SU-DHL-6 (cell line): ENCODE data around the gene SMDT1.

Experiments used
- EZH2phosphoT487 ChIP-seq: fragments of 200-600 bp; sonication (generic), shearing (Covaris generic); conservative IDR thresholded peaks from 2 replicates; pipeline ENCODE4 v1.6.1; 2018; ENCODE audit warnings: mild to moderate bottlenecking, antibody characterized with exemption, low read length, moderate library complexity, mixed read lengths
- TF ChIP-seq, protein P1 (sequence below): fragments of 200-600 bp; sonication (generic); IDR thresholded peaks from one replicate; pipeline ENCODE4 v1.5.1; 2017; ENCODE audit warnings: antibody characterized with exemption, mild to moderate bottlenecking, low read length, moderate library complexity; ENCODE audit not compliant: insufficient read depth, poor library complexity, severe bottlenecking

DNA sequence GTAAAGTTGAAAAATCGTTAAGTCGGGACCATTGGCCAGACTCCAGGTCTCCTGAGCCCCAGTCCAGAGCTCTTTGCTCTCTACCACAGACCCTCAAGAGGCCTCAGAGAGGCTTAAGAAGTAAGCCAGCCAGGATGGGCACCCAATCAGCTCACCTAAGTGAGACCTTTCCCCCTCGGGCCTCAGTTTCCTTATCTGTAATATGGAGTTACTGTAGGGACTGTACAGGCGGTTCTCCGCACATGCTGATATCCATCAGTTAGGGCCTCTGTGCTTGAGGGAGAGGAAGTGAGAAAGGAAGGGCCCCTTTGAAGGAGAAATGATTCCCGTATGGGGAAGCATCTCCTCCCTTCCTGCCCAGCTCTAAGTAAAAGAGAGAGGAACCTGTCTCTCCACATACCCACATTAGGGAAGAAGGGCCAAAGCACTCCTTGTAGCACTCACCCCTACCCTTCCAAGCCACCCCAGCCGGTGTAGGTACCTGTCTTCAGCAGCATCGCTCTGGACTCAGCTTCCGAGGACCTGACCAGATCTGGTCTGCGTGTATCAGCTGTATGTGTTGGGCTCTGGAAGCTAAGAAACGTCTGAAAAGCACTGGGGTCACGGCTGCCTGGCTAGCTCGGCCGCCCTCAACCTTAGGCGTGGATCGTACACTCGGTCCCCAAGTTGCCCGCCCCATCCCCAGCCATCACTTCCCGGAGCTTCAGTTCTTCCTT is 9.5 kb upstream of the SMDT1 start:
- TF ChIP-seq, protein P1, sequence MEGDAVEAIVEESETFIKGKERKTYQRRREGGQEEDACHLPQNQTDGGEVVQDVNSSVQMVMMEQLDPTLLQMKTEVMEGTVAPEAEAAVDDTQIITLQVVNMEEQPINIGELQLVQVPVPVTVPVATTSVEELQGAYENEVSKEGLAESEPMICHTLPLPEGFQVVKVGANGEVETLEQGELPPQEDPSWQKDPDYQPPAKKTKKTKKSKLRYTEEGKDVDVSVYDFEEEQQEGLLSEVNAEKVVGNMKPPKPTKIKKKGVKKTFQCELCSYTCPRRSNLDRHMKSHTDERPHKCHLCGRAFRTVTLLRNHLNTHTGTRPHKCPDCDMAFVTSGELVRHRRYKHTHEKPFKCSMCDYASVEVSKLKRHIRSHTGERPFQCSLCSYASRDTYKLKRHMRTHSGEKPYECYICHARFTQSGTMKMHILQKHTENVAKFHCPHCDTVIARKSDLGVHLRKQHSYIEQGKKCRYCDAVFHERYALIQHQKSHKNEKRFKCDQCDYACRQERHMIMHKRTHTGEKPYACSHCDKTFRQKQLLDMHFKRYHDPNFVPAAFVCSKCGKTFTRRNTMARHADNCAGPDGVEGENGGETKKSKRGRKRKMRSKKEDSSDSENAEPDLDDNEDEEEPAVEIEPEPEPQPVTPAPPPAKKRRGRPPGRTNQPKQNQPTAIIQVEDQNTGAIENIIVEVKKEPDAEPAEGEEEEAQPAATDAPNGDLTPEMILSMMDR: no peak
- no peak for TF ChIP-seq EZH2phosphoT487
